BLaER1 (cell line): ENCODE measurements around the gene RHEX.

Experiments used
- H3K27ac ChIP-seq: shearing (Covaris generic); formaldehyde crosslinking; 2 replicates; pipeline ENCODE4 v1.8.1; 2022
- H3K27me3 ChIP-seq: shearing (Covaris generic); formaldehyde crosslinking; 2 replicates; pipeline ENCODE4 v1.8.1; 2022
- H3K36me3 ChIP-seq: shearing (Covaris generic); formaldehyde crosslinking; 2 replicates; pipeline ENCODE4 v1.8.1; 2022
- H3K4me1 ChIP-seq: shearing (Covaris generic); formaldehyde crosslinking; 2 replicates; pipeline ENCODE4 v1.8.1; 2022
- H3K4me2 ChIP-seq: shearing (Covaris generic); formaldehyde crosslinking; 2 replicates; pipeline ENCODE4 v1.8.1; 2022
- H3K4me3 ChIP-seq: shearing (Covaris generic); formaldehyde crosslinking; 2 replicates; pipeline ENCODE4 v1.8.1; 2022
- H3K9ac ChIP-seq: shearing (Covaris generic); formaldehyde crosslinking; 2 replicates; pipeline ENCODE4 v1.8.1; 2022
- H3K9me3 ChIP-seq: shearing (Covaris generic); formaldehyde crosslinking; 2 replicates; pipeline ENCODE4 v1.8.1; 2022
- H4K20me1 ChIP-seq: shearing (Covaris generic); formaldehyde crosslinking; 2 replicates; pipeline ENCODE4 v1.8.1; 2022
- Cebpa-rat ChIP-seq: shearing (Covaris generic); IDR thresholded peaks from 2 replicates; pipeline ENCODE4 v1.8.1; 2022

RHEX gene

GRCh38 chr1:206070627-206071304 is 17.8 kb downstream of the RHEX start:
- Histone ChIP-seq H4K20me1 (no peaks in the 10 kb centered on the region), H3K27me3 (no peaks in the 10 kb centered on the region), H3K9ac (no peak overlapping the region), H3K27ac (no peak overlapping the region), H3K36me3 (no peaks in the 10 kb centered on the region), H3K4me3 (no peak overlapping the region), H3K4me2 (no peak overlapping the region), H3K4me1 (no peaks in the 10 kb centered on the region), H3K9me3 (no peaks in the 10 kb centered on the region)
- no peak for TF ChIP-seq Cebpa-rat

- peaks cover 7% of the 10 kb centered on the region for H3K4me1 ChIP-seq
- no peaks in the 10 kb centered on the region for H4K20me1 ChIP-seq
- H3K4me3 ChIP-seq = no peak overlapping the region
- no peak overlapping the region for H3K4me2 ChIP-seq
- H3K36me3 ChIP-seq = no peaks in the 10 kb centered on the region
- H3K9ac ChIP-seq = no peak overlapping the region
- no peak for TF ChIP-seq Cebpa-rat
- no peaks in the 10 kb centered on the region for H3K9me3 ChIP-seq
- no peak overlapping the region for H3K27ac ChIP-seq
- no peaks in the 10 kb centered on the region for H3K27me3 ChIP-seq
Observed at GRCh38 chr1:206074839-206075238, 21.9 kb downstream of the RHEX start.

- H3K9me3 ChIP-seq = no peaks in the 10 kb centered on the region
- no peaks in the 10 kb centered on the region for H3K36me3 ChIP-seq
- H3K27me3 ChIP-seq = no peaks in the 10 kb centered on the region
- no peak overlapping the region for H3K9ac ChIP-seq
- no peaks in the 10 kb centered on the region for H4K20me1 ChIP-seq
- H3K27ac ChIP-seq = no peak overlapping the region
- H3K4me1 ChIP-seq = peaks cover 20% of the 10 kb centered on the region
- no peak overlapping the region for H3K4me3 ChIP-seq
- no peak overlapping the region for H3K4me2 ChIP-seq
- TF ChIP-seq Cebpa-rat = no peak
Observed at GRCh38 chr1:206075786-206076755, 23.1 kb downstream of the RHEX start.

GRCh38 chr1:206079135-206079534 is 26.2 kb downstream of the RHEX start:
- Histone ChIP-seq H3K36me3 (no peaks in the 10 kb centered on the region), H3K9me3 (no peaks in the 10 kb centered on the region), H3K27ac (no peak overlapping the region), H3K9ac (no peak overlapping the region), H3K4me2 (no peak overlapping the region; the same call in 1 of the 2 replicates), H4K20me1 (no peaks in the 10 kb centered on the region), H3K4me1 (peaks cover 50% of the 10 kb centered on the region), H3K4me3 (no peak overlapping the region), H3K27me3 (no peaks in the 10 kb centered on the region)
- no peak for TF ChIP-seq Cebpa-rat

- Histone ChIP-seq H3K4me1 (peaks cover 61% of the 10 kb centered on the region), H4K20me1 (no peaks in the 10 kb centered on the region), H3K9me3 (no peaks in the 10 kb centered on the region), H3K36me3 (no peaks in the 10 kb centered on the region), H3K4me3 (no peak overlapping the region), H3K27ac (peak overlapping the region; percentile 47; the same call in 1 of the 2 replicates), H3K4me2 (peak overlapping the region; percentile 65), H3K27me3 (no peaks in the 10 kb centered on the region), H3K9ac (no peak overlapping the region)
- no peak for TF ChIP-seq Cebpa-rat
Observed at GRCh38 chr1:206080026-206080820, 27.2 kb downstream of the RHEX start.

- Histone ChIP-seq H3K4me3 (no peak overlapping the region), H3K27ac (peak overlapping the region; percentile 75; the same call in 1 of the 2 replicates), H4K20me1 (no peaks in the 10 kb centered on the region), H3K9ac (no peak overlapping the region), H3K4me2 (peak overlapping the region; percentile 60), H3K9me3 (no peaks in the 10 kb centered on the region), H3K36me3 (no peaks in the 10 kb centered on the region), H3K4me1 (peaks cover 61% of the 10 kb centered on the region), H3K27me3 (no peaks in the 10 kb centered on the region)
- no peak for TF ChIP-seq Cebpa-rat
Observed at GRCh38 chr1:206081856-206082255, 28.9 kb downstream of the RHEX start.

GRCh38 chr1:206082831-206083695 is 30.1 kb downstream of the RHEX start:
- H3K36me3 ChIP-seq = no peaks in the 10 kb centered on the region
- no peak for TF ChIP-seq Cebpa-rat
- no peak overlapping the region for H3K4me3 ChIP-seq
- H3K27me3 ChIP-seq = no peaks in the 10 kb centered on the region
- no peaks in the 10 kb centered on the region for H4K20me1 ChIP-seq
- H3K9ac ChIP-seq = peak overlapping the region; percentile 57; the same call in 1 of the 2 replicates
- H3K27ac ChIP-seq = peak overlapping the region; percentile 75
- H3K4me1 ChIP-seq = peaks cover 61% of the 10 kb centered on the region
- H3K4me2 ChIP-seq = peak overlapping the region; percentile 60
- H3K9me3 ChIP-seq = no peaks in the 10 kb centered on the region

GRCh38 chr1:206083750-206084149 is 30.8 kb downstream of the RHEX start:
- Histone ChIP-seq H3K27ac (peak overlapping the region; percentile 75), H3K27me3 (no peaks in the 10 kb centered on the region), H3K9ac (no peak overlapping the region; the same call in 1 of the 2 replicates), H4K20me1 (no peaks in the 10 kb centered on the region), H3K4me1 (peaks cover 61% of the 10 kb centered on the region), H3K36me3 (no peaks in the 10 kb centered on the region), H3K4me3 (no peak overlapping the region), H3K9me3 (no peaks in the 10 kb centered on the region), H3K4me2 (peak overlapping the region; percentile 60)
- no peak for TF ChIP-seq Cebpa-rat

GRCh38 chr1:206087091-206087490 is 34.1 kb downstream of the RHEX start:
- no peak overlapping the region for H3K4me2 ChIP-seq
- TF ChIP-seq Cebpa-rat = no peak
- no peaks in the 10 kb centered on the region for H3K9me3 ChIP-seq
- H3K9ac ChIP-seq = no peak overlapping the region
- peaks cover 31% of the 10 kb centered on the region for H3K4me1 ChIP-seq
- no peak overlapping the region for H3K4me3 ChIP-seq
- no peaks in the 10 kb centered on the region for H4K20me1 ChIP-seq
- no peak overlapping the region for H3K27ac ChIP-seq
- H3K36me3 ChIP-seq = no peaks in the 10 kb centered on the region
- no peaks in the 10 kb centered on the region for H3K27me3 ChIP-seq
